Neuron (in vitro differentiated cells): ENCODE results near the gene METTL25.
A peak's percentile ranks its signal among the peaks of the same experiment; 100 is the strongest.
"Not testable (repeated sequence)": the region's sequence is repeated elsewhere in the genome, so short reads cannot be mapped to it uniquely, and the experiment has no call there.

Experiments
- H2AFZ ChIP-seq: one replicate; pipeline ENCODE4 v1.6.1; 2013; ENCODE audit warnings: low read depth, mild to moderate bottlenecking, inconsistent platforms, low read length, moderate library complexity
- H3K27me3 ChIP-seq: one replicate; pipeline ENCODE4 v1.6.1; 2013; ENCODE audit warnings: low read length; ENCODE audit not compliant: insufficient read depth
- H3K36me3 ChIP-seq: one replicate; pipeline ENCODE4 v1.6.1; 2013; ENCODE audit warnings: low read length; ENCODE audit not compliant: insufficient read depth
- H3K4me1 ChIP-seq: one replicate; pipeline ENCODE4 v1.6.1; 2013; ENCODE audit warnings: low read length; ENCODE audit not compliant: insufficient read depth
- H3K4me3 ChIP-seq: 2 replicates; pipeline ENCODE4 v1.5.1; 2013; ENCODE audit warnings: mild to moderate bottlenecking, low read length, moderate library complexity
- H3K9me3 ChIP-seq: one replicate; pipeline ENCODE4 v1.6.1; 2013; ENCODE audit warnings: low read length

METTL25 gene

GRCh38 chr12:82358200-82359114 lies at the start of gene METTL25, which contains the start of gene CCDC59:
METTL25 (plus strand) TSS chr12:82358529; CDS start chr12:82358566, 37 bp downstream.
CCDC59 (minus strand) TSS chr12:82358387; CDS start chr12:82358376, 11 bp downstream.
- peaks cover 30% of the 10 kb centered on the region for H3K36me3 ChIP-seq
- no peaks in the 10 kb centered on the region for H3K9me3 ChIP-seq
- H2AFZ ChIP-seq = peak within 1 kb of the TSS; percentile 56
- H3K4me1 ChIP-seq = peaks cover 19% of the 10 kb centered on the region
- no peaks in the 10 kb centered on the region for H3K27me3 ChIP-seq
- H3K4me3 ChIP-seq = peak within 1 kb of the TSS; percentile 69

- Histone ChIP-seq H3K4me1 (no peaks in the 10 kb centered on the region), H3K36me3 (no peaks in the 10 kb centered on the region), H3K4me3 (no peak overlapping the region), H3K9me3 (no peaks in the 10 kb centered on the region), H2AFZ (no peak overlapping the region), H3K27me3 (no peaks in the 10 kb centered on the region)
Measured at GRCh38 chr12:82314406-82314892, 43.9 kb upstream of the METTL25 start.

- H3K27me3 ChIP-seq = no peaks in the 10 kb centered on the region
- no peak overlapping the region for H3K4me3 ChIP-seq
- H3K4me1 ChIP-seq = no peaks in the 10 kb centered on the region
- no peaks in the 10 kb centered on the region for H3K36me3 ChIP-seq
- H2AFZ ChIP-seq = no peak overlapping the region
- H3K9me3 ChIP-seq = no peaks in the 10 kb centered on the region
Measured at GRCh38 chr12:82319276-82319675, 39.1 kb upstream of the METTL25 start.

- Histone ChIP-seq H3K4me3 (no peak overlapping the region), H3K36me3 (no peaks in the 10 kb centered on the region), H2AFZ (peak overlapping the region; percentile 26), H3K27me3 (no peaks in the 10 kb centered on the region), H3K4me1 (peaks cover 17% of the 10 kb centered on the region), H3K9me3 (no peaks in the 10 kb centered on the region)
Measured at GRCh38 chr12:82325540-82326336, 32.6 kb upstream of the METTL25 start.

- peaks cover 17% of the 10 kb centered on the region for H3K4me1 ChIP-seq
- H3K27me3 ChIP-seq = no peaks in the 10 kb centered on the region
- no peak overlapping the region for H2AFZ ChIP-seq
- H3K36me3 ChIP-seq = no peaks in the 10 kb centered on the region
- no peaks in the 10 kb centered on the region for H3K9me3 ChIP-seq
- no peak overlapping the region for H3K4me3 ChIP-seq
Measured at GRCh38 chr12:82326905-82327503, 31.3 kb upstream of the METTL25 start.

- Histone ChIP-seq H3K4me1 (peaks cover 17% of the 10 kb centered on the region), H2AFZ (no peak overlapping the region), H3K9me3 (no peaks in the 10 kb centered on the region), H3K36me3 (no peaks in the 10 kb centered on the region), H3K4me3 (no peak overlapping the region), H3K27me3 (no peaks in the 10 kb centered on the region)
Measured at GRCh38 chr12:82327861-82328260, 30.5 kb upstream of the METTL25 start.

GRCh38 chr12:82329508-82329907 lies 28.8 kb upstream of the METTL25 start:
- H3K9me3 ChIP-seq = no peaks in the 10 kb centered on the region
- peaks cover 17% of the 10 kb centered on the region for H3K4me1 ChIP-seq
- no peaks in the 10 kb centered on the region for H3K36me3 ChIP-seq
- no peaks in the 10 kb centered on the region for H3K27me3 ChIP-seq
- peak overlapping the region; percentile 18 for H2AFZ ChIP-seq
- H3K4me3 ChIP-seq = no peak overlapping the region

GRCh38 chr12:82350161-82350560 lies 8.2 kb upstream of the METTL25 start:
- Histone ChIP-seq H3K9me3 (no peaks in the 10 kb centered on the region), H3K4me3 (no peak overlapping the region), H2AFZ (no peak overlapping the region), H3K27me3 (no peaks in the 10 kb centered on the region), H3K36me3 (peaks cover 39% of the 10 kb centered on the region), H3K4me1 (no peaks in the 10 kb centered on the region)

- Histone ChIP-seq H3K9me3 (no peaks in the 10 kb centered on the region), H3K36me3 (peaks cover 50% of the 10 kb centered on the region)
Measured at GRCh38 chr12:82351390-82351789, 6.9 kb upstream of the METTL25 start.

GRCh38 chr12:82357340-82357739 lies 989 bp upstream of the METTL25 start:
- peaks cover 19% of the 10 kb centered on the region for H3K4me1 ChIP-seq
- H2AFZ ChIP-seq = no peak overlapping the region
- no peaks in the 10 kb centered on the region for H3K9me3 ChIP-seq
- H3K4me3 ChIP-seq = peak overlapping the region; percentile 69
- peaks cover 41% of the 10 kb centered on the region for H3K36me3 ChIP-seq
- no peaks in the 10 kb centered on the region for H3K27me3 ChIP-seq

More at GRCh38 chr12:82351390-82351789, 6.9 kb upstream of the METTL25 start:
- Histone ChIP-seq H3K4me1 (peaks cover 3% of the 10 kb centered on the region), H3K4me3 (no peak overlapping the region), H3K27me3 (no peaks in the 10 kb centered on the region), H2AFZ (no peak overlapping the region)

GRCh38 chr12:82357845-82358199 lies 507 bp upstream of the METTL25 start:
- H3K36me3 ChIP-seq = peaks cover 36% of the 10 kb centered on the region
- no peaks in the 10 kb centered on the region for H3K27me3 ChIP-seq
- peak overlapping the region; percentile 69 for H3K4me3 ChIP-seq
- peaks cover 19% of the 10 kb centered on the region for H3K4me1 ChIP-seq
- peak overlapping the region; percentile 56 for H2AFZ ChIP-seq
- H3K9me3 ChIP-seq = no peaks in the 10 kb centered on the region

- Histone ChIP-seq H3K36me3 (peaks cover 24% of the 10 kb centered on the region), H3K27me3 (no peaks in the 10 kb centered on the region), H3K4me1 (peaks cover 19% of the 10 kb centered on the region), H3K4me3 (peak overlapping the region; percentile 69), H2AFZ (peak overlapping the region; percentile 56), H3K9me3 (no peaks in the 10 kb centered on the region)
Measured at GRCh38 chr12:82359115-82359478, 768 bp downstream of the METTL25 start.

GRCh38 chr12:82360834-82361233 lies 2.5 kb downstream of the METTL25 start:
- H3K4me3 ChIP-seq, H3K9me3 ChIP-seq, H3K36me3 ChIP-seq, H3K27me3 ChIP-seq, H2AFZ ChIP-seq: not testable (repeated sequence)
- peaks cover 19% of the 10 kb centered on the region for H3K4me1 ChIP-seq
